ENCODE results near the gene MCF2L2. TPM values are rescaled to one million over a fixed set of nuclear protein-coding genes. Genes with fewer than 3 reads are reported as not detected.

Gene MCF2L2
- total RNA-seq, 1 donor = 5.1 TPM

- DNase-seq (ENCODE audit: low read depth in 2 of 3, low spot score in 2 of 3) = peak in 1 of 3 donors; percentile 25
Observed at GRCh38 chr3:183331498-183331897, 96.9 kb downstream of the MCF2L2 start.

- no peak for DNase-seq (ENCODE audit: low read depth in 2 of 3, low spot score in 2 of 3)
Observed at GRCh38 chr3:183330881-183331280, 97.5 kb downstream of the MCF2L2 start.

- no peak for DNase-seq (ENCODE audit: low read depth in 2 of 3, low spot score in 2 of 3)
Observed at GRCh38 chr3:183329543-183329942, 98.9 kb downstream of the MCF2L2 start.

- no peak for DNase-seq (ENCODE audit: low read depth in 2 of 3, low spot score in 2 of 3)
Observed at GRCh38 chr3:183328823-183329222, 99.6 kb downstream of the MCF2L2 start.

GRCh38 chr3:183328164-183328563 lies 100.3 kb downstream of the MCF2L2 start:
- DNase-seq (ENCODE audit: low read depth in 2 of 3, low spot score in 2 of 3) = no peak

- DNase-seq (ENCODE audit: low read depth in 2 of 3, low spot score in 2 of 3) = no peak
Observed at GRCh38 chr3:183327343-183327742, 101.1 kb downstream of the MCF2L2 start.

GRCh38 chr3:183324083-183324482 lies 104.3 kb downstream of the MCF2L2 start:
- no peak for DNase-seq (ENCODE audit: low read depth in 2 of 3, low spot score in 2 of 3)

GRCh38 chr3:183319371-183319770 lies 109.0 kb downstream of the MCF2L2 start:
- DNase-seq (ENCODE audit: low read depth in 2 of 3, low spot score in 2 of 3) = no peak

- DNase-seq (ENCODE audit: low read depth in 2 of 3, low spot score in 2 of 3) = no peak
Observed at GRCh38 chr3:183318877-183319276, 109.5 kb downstream of the MCF2L2 start.

- no peak for DNase-seq (ENCODE audit: low read depth in 2 of 3, low spot score in 2 of 3)
Observed at GRCh38 chr3:183317886-183318865, 110.2 kb downstream of the MCF2L2 start.

GRCh38 chr3:183317271-183317670 lies 111.1 kb downstream of the MCF2L2 start:
- DNase-seq (ENCODE audit: low read depth in 2 of 3, low spot score in 2 of 3) = no peak

GRCh38 chr3:183315739-183316138 lies 112.7 kb downstream of the MCF2L2 start:
- no peak for DNase-seq (ENCODE audit: low read depth in 2 of 3, low spot score in 2 of 3)

- no peak for DNase-seq (ENCODE audit: low read depth in 2 of 3, low spot score in 2 of 3)
Observed at GRCh38 chr3:183313764-183314163, 114.7 kb downstream of the MCF2L2 start.

- no peak for DNase-seq (ENCODE audit: low read depth in 2 of 3, low spot score in 2 of 3)
Observed at GRCh38 chr3:183313351-183313750, 115.1 kb downstream of the MCF2L2 start.

- DNase-seq (ENCODE audit: low read depth in 2 of 3, low spot score in 2 of 3) = no peak
Observed at GRCh38 chr3:183312433-183312832, 116.0 kb downstream of the MCF2L2 start.

GRCh38 chr3:183310936-183311335 lies 117.5 kb downstream of the MCF2L2 start:
- no peak for DNase-seq (ENCODE audit: low read depth in 2 of 3, low spot score in 2 of 3)

- DNase-seq (ENCODE audit: low read depth in 2 of 3, low spot score in 2 of 3) = no peak
Observed at GRCh38 chr3:183309276-183309675, 119.1 kb downstream of the MCF2L2 start.

GRCh38 chr3:183308751-183309150 lies 119.7 kb downstream of the MCF2L2 start:
- DNase-seq (ENCODE audit: low read depth in 2 of 3, low spot score in 2 of 3) = peak in 1 of 3 donors; percentile 34

- DNase-seq (ENCODE audit: low read depth in 2 of 3, low spot score in 2 of 3) = no peak
Observed at GRCh38 chr3:183307749-183308148, 120.7 kb downstream of the MCF2L2 start.

GRCh38 chr3:183306798-183307671 lies 121.4 kb downstream of the MCF2L2 start:
- peak in 2 of 3 donors; percentile 90 to 97 for DNase-seq (ENCODE audit: low read depth in 2 of 3, low spot score in 2 of 3)

- DNase-seq (ENCODE audit: low read depth in 2 of 3, low spot score in 2 of 3) = no peak
Observed at GRCh38 chr3:183303690-183304089, 124.7 kb downstream of the MCF2L2 start.

Data from hematopoietic multipotent progenitor cell (in vitro differentiated cells).